Kidney (tissue), 14 donors: ENCODE measurements around the gene BSCL2. TPM values are rescaled to one million over a fixed set of nuclear protein-coding genes. Genes with fewer than 3 reads are reported as not detected.

Experiments
- DNase-seq, 5 donors: peaks; one replicate each; pipeline ENCODE4 v3.0.0-alpha.2; 2013 to 2020
- FAIRE-seq: peaks from 2 replicates; lab custom pipeline; 2012; peaks lifted over from hg19 to GRCh38; lab: Jason Lieb, UNC
- H3K27ac ChIP-seq, 2 donors: one replicate each; pipeline ENCODE4 v1.7.0; 2013; ENCODE audit warnings: low read depth in 2 of 2, low read length in 2 of 2, inconsistent platforms in 1 of 2
- H3K27me3 ChIP-seq: one replicate; pipeline ENCODE4 v1.7.1; 2013; ENCODE audit warnings: low read length, inconsistent platforms; ENCODE audit not compliant: control insufficient read depth, insufficient read depth
- H3K36me3 ChIP-seq, 3 donors: one replicate each; pipeline versions ENCODE4 v1.7.0 to v1.7.1; 2013; ENCODE audit warnings: low read length in 3 of 3, control low read depth in 1 of 3, inconsistent platforms in 1 of 3; ENCODE audit not compliant: insufficient read depth in 3 of 3, control insufficient read depth in 2 of 3
- H3K4me1 ChIP-seq, 3 donors: one replicate each; pipeline versions ENCODE4 v1.7.0 to v1.7.1; 2013; ENCODE audit warnings: low read length in 3 of 3, inconsistent platforms in 1 of 3, low read depth in 1 of 3; ENCODE audit not compliant: control insufficient read depth in 2 of 3, insufficient read depth in 2 of 3
- H3K4me3 ChIP-seq, 3 donors: one replicate each; pipeline versions ENCODE4 v1.7.0 to v1.8.1; 2013; ENCODE audit warnings: low read length in 3 of 3, control low read depth in 1 of 3, inconsistent platforms in 1 of 3
- H3K9ac ChIP-seq, 3 donors: one replicate each; pipeline versions ENCODE4 v1.7.0 to v1.7.1; 2013; ENCODE audit warnings: low read length in 3 of 3, control low read depth in 1 of 3, inconsistent platforms in 1 of 3
- H3K9me3 ChIP-seq, 3 donors: one replicate each; pipeline versions ENCODE4 v1.7.0 to v1.7.1; 2013; ENCODE audit warnings: low read length in 3 of 3, control low read depth in 1 of 3, inconsistent platforms in 1 of 3; ENCODE audit not compliant: control insufficient read depth in 2 of 3, insufficient read depth in 1 of 3
- CTCF ChIP-seq: IDR thresholded peaks from 3 replicates; pipeline ENCODE4 v1.5.1; 2012; ENCODE audit warnings: mild to moderate bottlenecking, moderate library complexity, borderline replicate concordance; ENCODE audit not compliant: insufficient read depth; ENCODE audit errors: extremely low read depth
- intact Hi-C: fragments of 100-400 bp; cut with DNase I; formaldehyde crosslinking; loops from one replicate; pipeline ENCODE4 v1.11.1; 2022
- polyA plus RNA-seq: library from polyadenylated mRNA; stranded (reverse); fragments of 350-450 nt; fragmentation: Illumina TruSeq; extraction: RNeasy Lipid Tissue Mini Kit (QIAGEN cat#74804); gene quantifications from one replicate; pipeline ENCODE4 v1.2.3, GENCODE V29; 2014; ENCODE audit warnings: low read depth, low replicate concordance; ENCODE audit not compliant: insufficient read depth
- total RNA-seq: library from RNA; stranded (reverse); fragmentation: NEBNext Ultra II Directional; extraction: Animal tissue kit (Norgen Biotek cat#: 25700); gene quantifications from one replicate; pipeline ENCODE4 v1.2.1, GENCODE V29; 2021
- donor health status: control.
- donor health status: control.
- donor health status: control.
- donor health status: control.
- donor health status: control.
- donor health status: DM: yes; HTN: yes; CAD: no.
- donor health status: Normal renal cell carcinoma (clear cell type).

Gene BSCL2
- total and polyA plus RNA-seq, 2 donors from 2014 or later = 93.2 to 249 TPM

- no peaks in the 10 kb centered on the region for H3K9me3 ChIP-seq
- no peaks in the 10 kb centered on the region for H3K27me3 ChIP-seq
- peak within 1 kb of the TSS in 2 of 3 donors; percentile 10 to 46 for H3K9ac ChIP-seq
- H3K4me1 ChIP-seq = peaks cover 4 to 9% (median 8%) of the 10 kb centered on the region in 3 donors
- FAIRE-seq (no peak), DNase-seq (peak in 1 of 5 donors; percentile 68)
- intact Hi-C loops = loop anchor here (10.0 kb wide), 1 partner anchor 295 kb away; no protein-coding TSS in a partner anchor
- peak within 1 kb of the TSS; percentile 16 to 34 (median 32) for H3K4me3 ChIP-seq
- TF ChIP-seq CTCF = no peak
- H3K27ac ChIP-seq = no peak within 1 kb of the TSS
- H3K36me3 ChIP-seq = peaks cover 5 to 32% (median 12%) of the 10 kb centered on the region in 3 donors
These were observed 17.6 kb downstream of the BSCL2 start, which contains the start of gene LRRN4CL for GRCh38 chr11:62689421-62690183. LRRN4CL (minus strand) TSS chr11:62689530; CDS start chr11:62688508, 1,022 bp downstream.

GRCh38 chr11:62688491-62688890, 18.7 kb downstream of the BSCL2 start:
- peak overlapping the region; percentile 16 to 34 (median 32) for H3K4me3 ChIP-seq
- H3K27me3 ChIP-seq = no peaks in the 10 kb centered on the region
- TF ChIP-seq CTCF = no peak
- no peak overlapping the region for H3K27ac ChIP-seq
- no peaks in the 10 kb centered on the region for H3K9me3 ChIP-seq
- FAIRE-seq = no peak
- peaks cover 5 to 31% (median 12%) of the 10 kb centered on the region in 3 donors for H3K36me3 ChIP-seq
- peak overlapping the region in 2 of 3 donors; percentile 10 to 46 for H3K9ac ChIP-seq
- intact Hi-C loops = no loop called here
- peaks cover 4 to 9% (median 8%) of the 10 kb centered on the region in 3 donors for H3K4me1 ChIP-seq
- peak in 1 of 5 donors; percentile 38 for DNase-seq

- H3K36me3 ChIP-seq = peaks cover 5 to 23% (median 12%) of the 10 kb centered on the region in 3 donors
- H3K4me1 ChIP-seq = peaks cover 4 to 9% (median 8%) of the 10 kb centered on the region in 3 donors
- intact Hi-C loops = no loop called here
- H3K9me3 ChIP-seq = no peaks in the 10 kb centered on the region
- H3K27ac ChIP-seq = no peak overlapping the region
- no peak for FAIRE-seq
- TF ChIP-seq CTCF = no peak
- peak overlapping the region in 2 of 3 donors; percentile 32 to 34 for H3K4me3 ChIP-seq
- H3K27me3 ChIP-seq = no peaks in the 10 kb centered on the region
- peak; percentile 66 to 74 (median 70) for DNase-seq
- peak overlapping the region in 1 of 3 donors; percentile 46 for H3K9ac ChIP-seq
These were observed 19.5 kb downstream of the BSCL2 start for GRCh38 chr11:62687508-62688396.
